Measurements from ENCODE around the gene AHSG.

GRCh38 chr3:186643493-186643892, 30.6 kb downstream of the AHSG start:
- TF ChIP-seq CTCF (conservative IDR thresholded peaks at IDR 0.05; ENCODE audit: low read depth in 2 of 2) (no peak), REST (IDR thresholded peaks at IDR 0.05; ENCODE audit: unreplicated experiment) (no peak), EZH2 (IDR thresholded peaks at IDR 0.05; ENCODE audit: low read depth, unreplicated experiment) (no peak), ZNF462 (CRISPR knock-in tag; IDR thresholded peaks at IDR 0.05) (no peak), CREB1 (CRISPR knock-in tag; IDR thresholded peaks at IDR 0.05; ENCODE audit: low read depth) (no peak), POLR2AphosphoS5 (IDR thresholded peaks at IDR 0.05; ENCODE audit: low read depth) (no peak), JUNB (IDR thresholded peaks at IDR 0.05; ENCODE audit: unreplicated experiment) (no peak), STAT1 (IDR thresholded peaks at IDR 0.05; ENCODE audit: unreplicated experiment) (no peak), ETS1 (IDR thresholded peaks at IDR 0.05) (no peak), EZH2phosphoT487 (IDR thresholded peaks at IDR 0.05; ENCODE audit: unreplicated experiment) (no peak)
